DOHH2 (cell line): Measurements from ENCODE around the gene NOL9.

Experiments
- H3F3A ChIP-seq: fragments of 200-600 bp; sonication (generic), shearing (Covaris generic); 2 replicates; pipeline ENCODE4 v1.6.0; 2016; ENCODE audit warnings: antibody characterized with exemption, mild to moderate bottlenecking; ENCODE audit not compliant: control insufficient read depth, insufficient read depth
- H3K27ac ChIP-seq: fragments of 200-600 bp; sonication (generic); 2 replicates; pipeline ENCODE4 v1.5.1; 2014; ENCODE audit warnings: low read depth, mild to moderate bottlenecking, low read length, moderate library complexity
- H3K27me3 ChIP-seq: fragments of 200-600 bp; sonication (generic); 2 replicates; pipeline ENCODE4 v1.6.1; 2014; ENCODE audit warnings: mild to moderate bottlenecking, low read length, mixed read lengths; ENCODE audit not compliant: control insufficient read depth
- H3K36me3 ChIP-seq: fragments of 200-600 bp; sonication (generic); 2 replicates; pipeline ENCODE4 v1.6.1; 2014; ENCODE audit warnings: mild to moderate bottlenecking, low read length, moderate library complexity, mixed read lengths; ENCODE audit not compliant: control insufficient read depth
- H3K4me1 ChIP-seq: fragments of 200-600 bp; sonication (generic); 2 replicates; pipeline ENCODE4 v1.6.1; 2014; ENCODE audit warnings: mild to moderate bottlenecking, low read length, mixed read lengths; ENCODE audit not compliant: control insufficient read depth
- H3K4me2 ChIP-seq: fragments of 200-600 bp; sonication (generic); 2 replicates; pipeline ENCODE4 v1.6.0; 2014; ENCODE audit warnings: mild to moderate bottlenecking, low read length, moderate library complexity
- H3K4me3 ChIP-seq: fragments of 200-600 bp; sonication (generic); 2 replicates; pipeline ENCODE4 v1.5.1; 2014; ENCODE audit warnings: mild to moderate bottlenecking, low read length, mixed read lengths
- H3K79me2 ChIP-seq: fragments of 200-600 bp; sonication (generic); 2 replicates; pipeline ENCODE4 v1.6.1; 2014; ENCODE audit warnings: mild to moderate bottlenecking, low read length, mixed read lengths; ENCODE audit not compliant: control insufficient read depth
- H3K9me2 ChIP-seq: fragments of 200-600 bp; sonication (generic); replicated peaks from 2 replicates; pipeline ENCODE4 v1.6.1; 2014; ENCODE audit warnings: mild to moderate bottlenecking, low read length, mixed read lengths; ENCODE audit not compliant: control insufficient read depth
- H3K9me3 ChIP-seq: fragments of 200-600 bp; sonication (generic); 2 replicates; pipeline ENCODE4 v1.6.1; 2014; ENCODE audit warnings: antibody characterized with exemption, low read length, mixed read lengths; ENCODE audit not compliant: control insufficient read depth, insufficient read depth
- H4K20me1 ChIP-seq: fragments of 200-600 bp; sonication (generic); 2 replicates; pipeline ENCODE4 v1.6.0; 2014; ENCODE audit warnings: low read depth, mild to moderate bottlenecking, antibody characterized with exemption, low read length, moderate library complexity; ENCODE audit not compliant: control insufficient read depth, insufficient read depth
- CTCF ChIP-seq: fragments of 200-600 bp; sonication (generic); IDR thresholded peaks from one replicate; pipeline ENCODE4 v1.5.1; 2014; ENCODE audit warnings: antibody characterized with exemption, mild to moderate bottlenecking, low read depth, low read length; ENCODE audit not compliant: poor library complexity, severe bottlenecking
- EZH2phosphoT487 ChIP-seq: fragments of 200-600 bp; sonication (generic); IDR thresholded peaks from 2 replicates; pipeline ENCODE4 v1.6.1; 2017; ENCODE audit warnings: borderline replicate concordance, mild to moderate bottlenecking, antibody characterized with exemption, low read length, moderate library complexity, mixed read lengths

NOL9 gene

DNA sequence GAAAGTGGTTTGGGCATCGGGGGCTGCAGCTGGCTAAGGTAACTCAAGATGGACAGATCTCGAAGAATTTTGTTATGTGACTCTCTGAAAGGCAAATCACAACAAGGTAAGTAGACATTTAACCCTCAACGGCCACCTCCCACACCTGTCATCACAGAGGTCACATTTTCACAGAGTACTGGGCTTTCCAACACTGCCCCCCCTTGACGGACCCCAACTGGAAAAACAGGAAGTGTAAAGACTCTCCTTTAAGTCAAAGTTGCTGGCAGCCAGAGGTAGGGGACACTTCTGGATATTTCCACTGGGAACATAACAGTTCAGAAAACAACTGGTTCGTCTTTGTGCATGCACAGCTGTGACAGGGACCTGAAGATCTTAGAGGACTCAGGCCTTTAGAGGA, 22.3 kb downstream of the NOL9 start:
- H3K27me3 ChIP-seq = no peaks in the 10 kb centered on the region
- no peaks in the 10 kb centered on the region for H3K4me1 ChIP-seq
- H3K27ac ChIP-seq = no peak overlapping the region
- peaks cover 8% of the 10 kb centered on the region for H3K79me2 ChIP-seq
- H3K9me3 ChIP-seq = no peaks in the 10 kb centered on the region
- no peak overlapping the region for H3K4me2 ChIP-seq
- no peaks in the 10 kb centered on the region for H4K20me1 ChIP-seq
- H3K36me3 ChIP-seq = peaks cover 68% of the 10 kb centered on the region
- TF ChIP-seq CTCF (no peak), EZH2phosphoT487 (no peak)
- no peak overlapping the region for H3K4me3 ChIP-seq
- no peaks in the 10 kb centered on the region for H3F3A ChIP-seq
- no peaks in the 10 kb centered on the region for H3K9me2 ChIP-seq

GRCh38 chr1:6530504-6531160, 23.7 kb downstream of the NOL9 start:
- Histone ChIP-seq H3K27ac (no peak overlapping the region), H3K79me2 (peaks cover 5% of the 10 kb centered on the region; the same call in 1 of the 2 replicates), H3K27me3 (no peaks in the 10 kb centered on the region), H3K4me2 (no peak overlapping the region), H3K4me1 (no peaks in the 10 kb centered on the region), H3K9me3 (no peaks in the 10 kb centered on the region), H3K4me3 (no peak overlapping the region), H4K20me1 (no peaks in the 10 kb centered on the region), H3F3A (no peaks in the 10 kb centered on the region), H3K36me3 (peaks cover 75% of the 10 kb centered on the region), H3K9me2 (no peaks in the 10 kb centered on the region)
- TF ChIP-seq EZH2phosphoT487 (no peak), CTCF (no peak)

DNA sequence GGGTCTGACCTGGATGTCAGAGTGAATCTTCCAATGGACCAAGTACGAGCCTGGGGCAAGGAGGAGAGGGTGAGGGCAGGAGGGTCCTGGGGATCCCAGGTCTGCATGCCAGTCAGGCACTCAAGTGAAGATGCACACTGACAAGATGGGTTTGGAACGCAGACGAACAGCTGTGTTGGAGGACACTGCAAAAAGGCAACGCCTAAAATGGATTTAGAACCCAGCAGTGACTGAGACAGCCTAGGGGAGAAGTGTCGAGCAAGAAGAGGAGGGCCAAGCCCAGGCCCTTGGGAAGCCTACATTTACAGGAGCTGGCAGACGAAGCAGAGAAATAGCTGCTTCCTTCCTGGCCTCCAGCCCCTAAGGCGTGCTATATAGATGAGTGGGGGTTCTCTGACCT, 25.8 kb downstream of the NOL9 start:
- no peak overlapping the region for H3K4me2 ChIP-seq
- no peaks in the 10 kb centered on the region for H3K9me2 ChIP-seq
- TF ChIP-seq EZH2phosphoT487 = no peak
- TF ChIP-seq CTCF = no peak
- H4K20me1 ChIP-seq = no peaks in the 10 kb centered on the region
- H3K9me3 ChIP-seq = no peaks in the 10 kb centered on the region
- H3K27ac ChIP-seq = no peak overlapping the region
- H3K4me3 ChIP-seq = no peak overlapping the region
- no peaks in the 10 kb centered on the region for H3K27me3 ChIP-seq
- H3K36me3 ChIP-seq = peaks cover 75% of the 10 kb centered on the region
- H3K79me2 ChIP-seq = no peaks in the 10 kb centered on the region
- no peaks in the 10 kb centered on the region for H3K4me1 ChIP-seq
- H3F3A ChIP-seq = peaks cover 5% of the 10 kb centered on the region; the same call in 1 of the 2 replicates
